ENCODE data around the gene SLC1A1.

Gene SLC1A1

DNA sequence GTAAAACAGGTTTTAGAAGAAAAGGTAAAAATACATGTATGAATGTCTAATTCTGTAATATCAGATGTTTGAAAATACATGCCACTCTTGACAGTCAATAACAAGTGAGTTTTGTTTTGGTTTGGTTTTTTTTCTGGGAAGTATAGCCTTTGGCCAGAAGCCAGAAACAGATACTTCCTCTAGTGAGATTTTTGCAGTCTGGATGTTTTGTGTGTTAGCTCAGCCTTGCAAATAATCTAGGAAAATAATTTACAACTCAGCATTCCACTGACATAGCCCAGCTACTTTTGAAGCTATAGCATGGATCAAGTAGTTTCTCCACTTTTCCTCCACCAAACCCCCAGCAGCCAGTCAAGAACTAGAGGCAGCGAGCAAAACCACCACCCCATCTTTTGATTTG is 56.7 kb downstream of the SLC1A1 start:
- no peak for DNase-seq

DNA sequence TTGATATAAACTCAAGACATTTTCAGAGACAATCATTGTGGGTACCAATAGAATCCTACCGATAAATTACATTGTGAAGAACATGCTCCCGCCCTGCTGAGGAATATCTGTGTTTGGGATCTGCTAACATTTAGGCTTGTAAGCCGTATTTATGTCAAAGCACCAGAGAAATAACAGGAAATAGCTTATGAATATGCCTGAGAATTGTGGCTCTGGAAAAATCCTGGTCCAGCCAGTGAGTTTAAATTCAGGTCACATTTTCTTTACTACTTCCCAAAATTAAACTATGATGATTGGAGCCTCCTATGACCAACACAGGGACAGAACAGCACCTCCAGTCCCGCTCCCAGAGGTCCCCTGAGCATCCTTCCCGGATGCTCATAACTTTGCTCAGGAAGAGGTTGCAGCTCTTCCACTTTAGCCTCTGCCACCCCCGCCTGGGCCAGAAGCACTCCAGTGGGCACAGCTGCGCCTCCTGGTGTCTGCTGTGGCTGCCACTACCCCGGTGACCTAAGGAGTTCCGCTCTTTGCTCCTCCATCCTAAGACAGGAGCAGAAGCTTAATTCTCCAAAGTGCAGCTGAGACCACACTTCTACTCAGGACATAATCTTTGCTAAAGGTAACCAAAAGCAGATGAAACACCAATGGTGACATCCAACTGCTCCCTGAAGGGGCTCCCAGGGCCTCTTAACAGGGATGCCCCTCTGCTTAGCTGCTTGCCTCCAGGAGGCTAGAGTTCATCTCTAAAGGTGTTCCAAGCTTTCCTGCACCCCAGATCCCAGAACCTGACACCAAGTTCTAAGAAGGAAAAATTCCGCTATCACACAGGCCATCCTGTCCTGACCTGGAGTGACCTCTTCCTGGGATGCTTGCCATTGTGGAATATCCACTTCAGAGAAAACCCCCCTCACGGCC is 58.8 kb downstream of the SLC1A1 start:
- DNase-seq, result no peak

DNA sequence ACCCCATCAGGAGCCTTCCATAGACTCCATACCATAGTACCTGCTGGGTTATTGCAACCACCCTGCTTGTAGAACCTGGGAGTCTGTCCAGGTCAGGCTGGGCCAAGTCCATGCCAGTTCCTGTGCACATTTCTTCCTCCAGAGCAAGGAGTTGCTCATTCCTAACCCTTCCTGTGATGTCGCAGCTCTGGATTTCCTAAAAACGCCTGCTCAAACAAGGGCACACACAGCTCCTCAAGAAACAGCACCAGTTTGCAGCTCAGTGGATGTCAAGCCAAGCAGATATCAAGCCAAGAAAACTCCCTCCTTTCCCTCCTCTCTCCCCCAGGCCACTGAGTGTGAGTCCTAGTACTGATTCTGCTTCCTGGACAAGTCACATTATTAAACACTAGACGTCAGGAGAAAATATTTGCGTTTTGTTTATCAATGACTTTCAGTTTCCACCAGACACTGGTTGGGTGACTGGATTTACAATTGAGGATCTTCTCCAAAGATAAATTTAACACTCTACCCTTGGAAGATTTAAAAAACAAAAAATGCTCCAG is 59.6 kb downstream of the SLC1A1 start:
- DNase-seq, result no peak

DNA sequence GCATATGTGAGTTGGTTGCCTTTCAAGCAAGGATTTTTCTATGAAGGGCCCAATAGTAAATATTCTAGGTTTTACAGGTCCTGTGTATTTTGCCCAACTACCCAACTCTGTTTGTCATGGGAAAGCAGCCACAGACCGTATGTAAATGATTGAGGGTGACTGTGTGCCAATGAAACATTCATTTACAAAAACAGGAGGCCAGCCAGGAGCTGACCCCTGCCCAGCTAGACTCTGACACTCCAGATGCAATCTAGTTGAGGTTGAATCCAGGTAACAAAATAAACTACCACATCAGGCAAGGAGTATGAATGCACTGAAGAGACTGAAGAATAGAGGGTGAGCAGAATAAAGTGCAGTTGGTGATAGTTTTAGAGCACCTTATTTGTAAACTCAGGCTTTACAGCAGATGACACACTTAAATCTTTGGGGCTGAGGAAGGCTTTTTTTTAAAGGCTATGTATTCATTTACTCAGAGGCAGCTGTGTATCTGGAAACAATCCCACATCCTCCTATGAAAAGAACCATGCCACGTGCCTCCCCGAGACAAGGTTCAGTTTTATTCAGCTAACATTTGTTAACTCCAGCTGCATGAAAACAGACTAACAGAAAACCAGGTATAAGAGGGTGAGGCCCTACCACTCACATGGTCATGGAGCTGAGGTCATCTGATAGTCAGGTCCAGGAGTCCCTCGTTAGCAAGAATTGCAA is 60.7 kb downstream of the SLC1A1 start:
- DNase-seq, result no peak

DNA sequence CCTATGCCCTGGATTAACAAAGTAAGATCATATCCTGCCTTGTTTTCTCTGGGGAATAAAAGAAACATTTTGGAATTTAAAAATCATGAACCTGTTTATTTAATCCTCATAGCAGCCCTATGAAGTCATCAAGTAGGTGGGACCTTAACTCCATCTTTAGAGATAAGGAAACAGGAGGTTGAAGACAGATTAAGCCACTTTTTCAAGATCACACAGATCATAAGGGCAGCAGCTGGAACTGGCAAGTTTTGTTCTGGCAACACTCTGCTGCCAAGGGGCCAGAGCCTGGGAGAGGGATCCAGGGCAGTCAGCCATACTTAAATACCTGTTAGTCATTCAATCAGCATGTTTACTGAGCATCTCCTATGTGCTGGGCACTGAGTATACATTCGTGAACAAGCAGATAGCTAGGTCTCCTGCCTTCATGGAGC is 63.7 kb downstream of the SLC1A1 start:
- DNase-seq, result no peak

DNA sequence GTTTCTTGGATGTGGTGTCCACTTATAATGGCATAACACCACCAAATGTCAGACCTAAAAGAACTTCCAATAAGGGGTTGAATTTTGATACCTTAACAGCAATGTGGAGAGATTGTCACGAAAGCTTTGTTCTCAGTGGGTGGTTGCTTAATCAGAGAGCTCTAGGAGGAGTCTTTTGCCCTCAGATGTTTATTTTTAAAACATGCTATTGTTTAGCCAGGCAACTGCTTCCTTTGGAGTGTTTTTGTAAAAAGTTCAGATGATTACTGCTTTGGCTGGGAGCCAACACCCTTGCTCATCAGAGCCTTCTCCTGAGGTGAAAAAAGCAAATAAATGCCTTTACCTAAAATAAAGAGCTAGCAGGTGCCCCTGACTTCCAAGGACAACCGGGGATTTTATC is 65.0 kb downstream of the SLC1A1 start:
- no peak for DNase-seq

DNA sequence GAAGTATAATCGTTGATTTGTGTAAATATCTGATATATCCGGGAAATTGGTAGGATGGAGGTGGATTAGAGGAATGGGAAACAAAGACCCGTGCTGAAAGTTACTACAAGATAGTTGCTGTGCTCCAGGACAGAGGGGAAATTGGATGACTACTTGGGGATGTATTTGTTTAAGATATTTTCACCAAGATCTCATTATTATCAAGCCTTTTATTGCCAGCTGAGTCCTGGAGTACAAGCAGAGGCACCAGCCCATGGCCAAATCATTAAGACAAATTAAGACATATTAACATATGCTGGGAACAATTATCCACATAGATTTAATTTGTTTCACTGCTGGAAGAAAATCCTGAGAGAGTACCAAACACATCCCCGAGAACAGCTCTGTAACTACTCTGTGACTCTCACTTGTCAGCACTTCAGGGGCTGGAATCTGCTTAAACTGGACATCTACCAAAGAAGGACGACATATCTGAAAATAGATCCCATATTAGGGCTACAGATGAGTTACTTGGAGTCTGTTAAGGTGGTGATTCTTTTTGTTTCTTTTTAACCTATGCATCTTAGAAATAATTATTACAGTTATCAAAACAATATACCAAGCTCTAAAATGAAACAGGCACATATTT is 68.2 kb downstream of the SLC1A1 start:
- no peak for DNase-seq

DNA sequence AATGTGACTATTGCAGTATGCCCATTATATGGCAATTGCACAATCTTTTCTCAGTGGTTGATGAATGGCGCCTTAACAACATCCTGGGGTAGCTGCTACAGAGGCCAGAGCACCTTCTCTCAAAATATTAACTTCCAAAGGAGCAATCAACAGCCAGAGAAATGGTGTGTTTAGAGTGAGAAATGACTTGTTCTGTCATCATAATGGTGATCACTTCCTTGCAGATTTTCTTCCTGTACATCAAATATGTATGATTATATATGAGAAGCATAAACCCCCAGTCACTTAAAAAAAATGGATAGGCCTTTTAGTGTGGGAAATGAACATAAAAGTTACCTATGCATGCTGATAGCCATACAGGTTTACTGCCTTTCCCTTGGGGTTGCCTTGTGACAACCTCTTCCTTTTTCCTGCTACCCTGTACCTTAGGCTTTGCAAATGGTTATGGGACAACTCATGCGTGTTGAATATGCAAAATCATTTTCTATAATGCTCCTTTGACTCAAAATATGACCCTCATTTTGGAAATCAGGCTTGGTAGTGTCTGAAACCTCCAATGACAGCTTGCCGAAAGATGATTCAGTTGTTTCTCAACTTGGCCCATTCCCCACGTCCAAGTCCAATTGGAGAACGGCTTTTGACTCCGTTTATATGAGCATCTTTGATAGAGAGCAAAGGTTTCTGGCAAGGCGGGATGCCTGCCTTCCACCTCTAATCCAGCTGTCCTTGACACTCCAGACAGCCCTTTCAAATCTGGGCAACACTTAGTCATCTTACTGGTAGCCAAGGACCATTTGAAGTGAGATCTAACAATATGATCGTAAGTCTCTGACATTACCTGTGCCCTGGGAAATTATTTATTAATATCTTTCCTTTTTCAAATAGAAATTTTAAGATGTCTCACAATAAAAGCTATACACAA is 69.3 kb downstream of the SLC1A1 start:
- DNase-seq, result no peak

DNA sequence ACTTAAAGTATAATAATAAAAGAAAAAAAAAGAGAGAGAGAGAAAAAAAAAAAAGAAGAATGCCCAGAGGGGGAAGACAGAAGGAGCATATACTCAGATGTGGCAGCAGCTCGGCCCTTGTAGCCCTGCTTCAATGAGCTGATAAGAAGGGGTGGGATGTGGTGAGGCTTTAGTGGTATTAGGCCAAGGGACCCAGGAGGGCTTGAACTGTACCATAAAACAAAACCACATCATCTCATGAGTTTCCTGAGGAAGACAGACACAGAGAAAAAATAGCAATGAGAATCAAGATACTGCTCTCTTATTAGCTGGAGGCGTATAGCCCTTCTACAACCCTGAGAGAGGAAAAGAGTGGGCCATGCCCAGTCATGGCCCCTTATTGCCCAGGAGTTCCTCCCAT is 72.8 kb downstream of the SLC1A1 start:
- no peak for DNase-seq

DNA sequence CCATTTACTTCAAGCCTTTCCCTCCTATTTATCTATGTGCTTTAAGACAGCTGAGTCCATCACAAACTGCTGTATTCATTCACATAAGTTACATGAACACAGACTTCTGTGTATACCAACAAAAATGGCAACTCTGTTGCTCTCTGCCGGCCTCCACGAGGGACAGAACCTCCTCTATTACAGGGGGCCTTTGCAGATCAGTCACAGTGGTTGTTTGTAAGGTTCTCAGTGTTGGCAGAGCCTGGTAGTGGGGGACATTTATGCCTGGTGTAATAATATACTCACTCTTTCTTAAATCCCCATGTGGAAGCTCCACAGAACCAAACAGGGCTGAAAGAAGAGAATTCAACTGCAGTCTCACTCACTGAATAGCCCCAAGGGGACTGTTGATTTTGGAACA is 76.5 kb downstream of the SLC1A1 start:
- DNase-seq, result no peak

DNA sequence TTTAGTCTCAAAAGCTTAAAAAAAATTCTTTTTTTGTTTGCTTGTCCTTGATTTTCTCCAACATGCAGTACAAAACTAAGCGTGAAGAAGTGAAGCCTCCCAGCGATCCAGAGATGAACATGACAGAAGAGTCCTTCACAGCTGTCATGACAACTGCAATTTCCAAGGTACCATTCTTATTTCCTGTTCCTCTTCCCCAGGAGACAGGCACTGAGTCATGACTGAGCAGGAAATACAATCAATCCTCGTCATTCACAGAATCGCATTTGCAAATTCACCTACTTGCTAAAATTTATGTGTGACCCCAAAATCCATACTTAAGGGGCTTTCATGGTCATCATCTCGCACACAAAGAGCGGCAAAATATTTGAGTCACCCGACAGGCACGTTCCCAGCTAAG is 77.3 kb downstream of the SLC1A1 start:
- DNase-seq, result no peak

DNA sequence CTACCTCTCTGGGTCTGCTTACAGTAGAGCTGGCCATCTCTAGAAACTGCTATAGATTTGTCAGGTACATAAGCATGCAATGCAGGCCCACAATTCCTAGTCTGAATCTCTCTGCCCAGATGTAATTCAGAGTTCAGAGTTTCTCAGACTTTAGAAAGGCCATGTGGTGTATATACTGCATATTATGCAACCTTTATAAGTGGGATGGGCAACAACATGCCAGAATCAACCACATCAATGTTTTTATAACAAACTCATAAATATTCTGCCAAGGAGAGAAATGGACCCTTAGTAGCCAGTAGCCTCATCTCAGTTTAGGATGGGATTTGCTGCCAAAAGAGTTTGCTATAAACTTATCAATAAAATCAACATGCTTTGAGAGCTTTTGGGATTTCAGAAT is 78.8 kb downstream of the SLC1A1 start:
- no peak for DNase-seq

DNA sequence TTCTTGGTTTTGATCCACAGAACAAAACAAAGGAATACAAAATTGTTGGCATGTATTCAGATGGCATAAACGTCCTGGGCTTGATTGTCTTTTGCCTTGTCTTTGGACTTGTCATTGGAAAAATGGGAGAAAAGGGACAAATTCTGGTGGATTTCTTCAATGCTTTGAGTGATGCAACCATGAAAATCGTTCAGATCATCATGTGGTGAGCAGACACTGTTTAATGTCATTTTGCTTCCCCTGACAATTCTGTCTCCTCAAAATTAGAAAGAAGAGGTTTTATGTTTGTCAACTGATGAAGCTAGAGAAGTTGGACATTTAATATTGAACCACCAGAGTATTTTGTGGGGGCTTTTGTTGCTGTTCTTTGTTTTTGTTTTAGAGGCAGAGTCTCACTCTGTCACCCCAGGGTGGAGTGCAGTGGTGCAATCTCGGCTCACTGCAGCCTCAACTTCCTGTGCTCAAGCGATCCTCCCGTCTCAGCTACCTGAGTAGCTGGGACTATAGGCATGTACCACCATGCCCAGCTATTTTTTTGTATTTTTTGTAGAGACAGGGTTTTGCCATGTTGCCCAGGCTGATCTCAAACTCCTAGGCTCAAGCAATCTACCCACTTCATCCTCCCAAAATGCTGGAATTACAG is 82.0 kb downstream of the SLC1A1 start:
- no peak for DNase-seq

DNA sequence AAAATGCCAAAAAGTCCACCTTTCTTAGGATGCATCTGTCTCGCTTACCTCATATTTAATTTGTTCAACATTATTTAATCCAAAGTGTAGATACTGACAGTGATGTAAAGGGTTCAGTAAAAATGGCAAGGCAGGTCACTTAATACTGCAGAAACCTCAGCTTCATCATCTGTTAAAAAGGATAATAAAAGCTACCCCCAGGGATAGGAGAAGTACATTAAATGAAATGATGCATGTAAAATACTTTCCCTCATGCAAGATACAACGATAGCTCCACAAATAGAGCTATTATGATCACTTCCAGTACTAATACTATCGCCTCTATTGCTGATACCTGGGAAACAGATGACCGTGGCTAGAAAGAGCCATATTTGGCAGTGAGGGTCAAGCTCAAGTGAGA is 82.9 kb downstream of the SLC1A1 start:
- no peak for DNase-seq

DNA sequence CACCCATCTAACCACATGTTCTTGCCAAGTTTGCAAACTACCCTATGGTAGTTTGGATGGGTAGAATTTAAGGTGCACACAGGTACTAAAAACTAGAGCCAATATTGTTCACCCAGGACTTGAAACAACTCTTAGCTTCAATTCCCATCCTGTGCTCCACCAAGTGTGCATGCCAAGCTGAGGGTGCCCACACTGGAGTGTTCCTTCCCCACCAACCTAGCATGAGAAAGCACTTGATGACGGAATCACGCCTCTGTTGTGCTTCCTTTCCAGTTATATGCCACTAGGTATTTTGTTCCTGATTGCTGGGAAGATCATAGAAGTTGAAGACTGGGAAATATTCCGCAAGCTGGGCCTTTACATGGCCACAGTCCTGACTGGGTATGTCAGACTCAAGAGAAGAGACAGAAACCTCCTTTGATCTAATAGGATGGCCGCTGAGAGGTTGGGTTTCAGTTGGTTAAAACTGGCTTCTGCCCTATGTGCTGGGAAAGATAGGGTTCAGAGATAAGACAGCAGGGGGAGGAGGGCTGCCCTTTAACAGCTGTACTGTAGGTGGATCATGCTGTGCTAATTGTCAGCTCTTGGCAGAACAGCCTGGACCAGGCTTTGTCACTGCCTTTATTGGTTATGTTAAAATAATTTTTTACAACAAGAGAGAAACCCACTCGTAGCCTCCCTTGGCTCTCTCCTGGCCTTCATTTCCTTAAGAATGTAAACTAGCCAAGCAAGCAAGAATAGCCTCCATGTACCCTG is 83.5 kb downstream of the SLC1A1 start:
- no peak for DNase-seq

DNA sequence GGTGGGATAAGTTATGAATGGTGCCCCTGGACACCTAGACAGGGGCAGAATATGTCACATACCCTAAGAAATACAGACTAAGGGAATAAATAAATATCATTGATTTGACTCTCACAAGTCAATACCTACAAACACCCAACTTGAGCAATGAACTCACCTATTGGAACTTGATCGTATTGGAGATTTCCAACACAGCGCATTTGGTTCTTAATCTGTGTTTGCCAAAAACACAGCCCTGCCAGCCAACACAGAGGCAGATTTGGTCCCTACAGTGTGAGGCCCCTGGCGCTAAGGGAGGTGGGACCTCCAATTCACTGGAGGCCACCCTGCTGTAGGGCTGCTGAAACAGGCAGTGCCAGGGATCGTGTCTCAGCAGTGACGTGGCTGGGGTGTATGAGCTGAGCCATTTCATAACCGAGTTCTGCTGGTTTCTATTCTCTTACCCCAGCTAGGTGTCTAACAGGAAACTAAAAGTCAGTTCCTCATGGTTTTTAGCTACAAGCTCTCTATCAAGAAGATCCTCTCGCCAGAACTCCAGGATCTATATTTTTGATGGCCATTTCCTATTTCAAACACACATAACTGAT is 84.5 kb downstream of the SLC1A1 start:
- DNase-seq, result no peak

DNA sequence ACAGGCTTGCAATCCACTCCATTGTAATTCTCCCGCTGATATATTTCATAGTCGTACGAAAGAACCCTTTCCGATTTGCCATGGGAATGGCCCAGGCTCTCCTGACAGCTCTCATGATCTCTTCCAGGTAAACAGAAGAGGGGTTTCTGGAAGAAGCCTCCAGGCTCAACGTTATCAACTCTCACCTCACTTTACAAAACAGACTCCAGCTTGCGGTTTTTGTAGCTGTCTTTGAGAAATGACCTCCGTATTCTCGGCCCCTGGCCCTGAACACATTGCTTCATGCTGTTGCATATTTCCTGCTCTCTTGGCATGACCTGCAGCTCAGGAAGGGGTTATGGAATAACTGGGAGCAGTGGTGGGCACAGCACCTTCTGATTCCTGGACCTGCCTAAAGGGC is 85.7 kb downstream of the SLC1A1 start:
- no peak for DNase-seq

DNA sequence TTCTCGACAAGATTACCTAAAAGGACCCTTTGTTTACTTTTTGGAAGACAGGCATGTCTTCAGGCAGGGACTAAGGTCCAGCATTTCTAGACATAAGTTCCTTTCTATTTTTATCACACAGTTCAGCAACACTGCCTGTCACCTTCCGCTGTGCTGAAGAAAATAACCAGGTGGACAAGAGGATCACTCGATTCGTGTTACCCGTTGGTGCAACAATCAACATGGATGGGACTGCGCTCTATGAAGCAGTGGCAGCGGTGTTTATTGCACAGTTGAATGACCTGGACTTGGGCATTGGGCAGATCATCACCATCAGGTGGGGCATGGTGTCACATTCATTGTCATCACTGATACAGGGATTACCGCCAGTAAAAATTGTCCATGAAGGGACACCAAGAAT is 86.2 kb downstream of the SLC1A1 start:
- DNase-seq, result no peak

DNA sequence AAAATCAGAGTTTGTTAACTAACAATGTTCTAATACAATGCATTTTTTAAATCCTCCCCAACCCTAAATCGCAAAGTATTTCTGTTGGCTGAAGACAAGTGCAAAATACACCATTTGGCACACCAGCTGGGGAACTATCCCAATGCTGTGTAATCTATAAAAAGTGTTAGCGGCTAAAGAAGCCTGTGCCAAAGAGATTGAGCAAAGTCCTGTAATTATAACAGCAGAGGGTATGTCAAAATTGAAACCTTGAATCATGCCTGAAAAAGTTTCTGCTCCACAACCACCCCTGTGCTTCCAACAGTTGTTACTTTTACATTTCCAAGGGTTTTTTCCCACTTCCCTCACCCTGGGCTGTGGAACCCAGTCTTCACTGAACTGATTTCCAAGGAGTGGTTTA is 88.7 kb downstream of the SLC1A1 start:
- no peak for DNase-seq

DNA sequence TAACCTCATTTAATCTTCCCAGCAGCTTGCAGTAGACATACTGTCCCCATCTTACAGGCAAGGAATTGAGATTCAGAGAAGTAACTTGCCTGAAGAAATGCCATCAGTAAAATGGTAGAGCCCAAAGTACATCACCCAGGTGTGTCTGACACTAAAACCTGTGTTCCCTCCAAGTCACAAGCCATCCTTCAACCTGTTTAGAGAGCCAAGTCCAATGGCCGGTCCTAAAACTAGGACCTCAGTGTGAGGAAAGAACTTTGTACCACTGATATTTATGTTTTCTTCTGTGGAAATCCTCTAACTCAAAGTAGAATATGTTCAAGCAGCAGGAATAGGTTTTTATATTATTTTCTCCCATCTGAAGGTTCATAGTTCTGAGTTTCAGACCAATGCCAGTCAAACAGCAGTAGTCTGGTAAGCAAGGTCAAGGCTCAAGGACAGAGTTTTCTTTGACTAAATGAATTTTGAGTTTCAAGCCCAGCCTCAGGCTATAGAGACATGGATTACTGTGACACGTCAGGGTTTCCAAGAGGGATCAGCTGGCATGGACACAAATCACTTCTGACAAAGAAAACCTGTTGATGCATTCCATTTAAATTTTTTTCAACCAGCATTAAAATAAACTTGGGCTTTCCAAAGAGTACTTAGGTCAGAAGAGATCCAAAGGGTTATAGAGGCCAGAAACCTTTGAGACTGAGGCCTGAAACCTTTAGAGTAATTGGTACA is 90.9 kb downstream of the SLC1A1 start:
- no peak for DNase-seq

Measured in NCI-H1417 treated with DMSO at 0.1 percent for 48 hours (cell line).